ENCODE data around the gene SAFB. TPM values are rescaled to one million over a fixed set of nuclear protein-coding genes. Genes with fewer than 3 reads are reported as not detected.

SAFB gene
- polyA plus RNA-seq, 3 donors: 152 to 176 (median 154) TPM

DNA sequence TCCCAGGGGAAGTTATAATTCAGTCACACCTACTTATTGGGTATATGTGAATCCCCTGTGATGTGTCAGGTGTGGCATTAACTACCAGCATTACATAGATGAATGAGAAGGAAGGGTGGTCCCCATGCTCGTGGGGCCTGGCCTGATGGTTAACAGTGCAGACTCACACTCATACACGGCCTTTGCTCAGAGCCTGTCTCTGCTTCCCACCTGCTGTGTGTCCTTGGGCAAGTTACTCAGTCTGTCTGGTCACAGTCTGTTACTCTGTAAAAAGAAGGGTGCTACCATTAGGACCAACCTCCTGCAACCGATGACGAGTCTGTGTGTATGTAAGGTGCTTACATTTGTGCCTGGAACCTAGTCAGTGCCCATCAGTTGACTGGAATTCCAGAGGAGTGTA, 23.8 kb downstream of the SAFB start:
- no peak for DNase-seq (ENCODE audit: extremely low read depth in 1 of 11, low read depth in 9 of 11, low spot score in 4 of 11)

DNA sequence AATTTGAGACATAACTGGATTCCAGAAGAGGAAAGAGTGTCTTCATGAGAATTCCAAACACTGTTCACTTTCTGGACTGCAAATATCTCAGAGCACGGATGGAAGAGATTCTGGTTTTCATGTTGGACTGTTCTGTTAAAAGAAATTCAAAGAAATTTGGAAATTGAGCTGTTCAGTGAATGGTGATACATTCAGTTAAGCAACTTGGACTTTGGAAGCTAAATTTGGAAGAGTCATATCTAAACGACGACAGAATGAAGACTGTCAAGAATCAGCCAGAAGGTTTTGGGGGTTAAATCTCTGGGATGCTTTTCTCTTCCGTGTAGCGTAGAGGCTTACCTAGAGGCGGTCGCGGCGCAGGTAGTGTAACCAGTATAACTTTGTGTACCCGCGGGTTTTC, 25.6 kb downstream of the SAFB start:
- no peak for DNase-seq (ENCODE audit: extremely low read depth in 1 of 11, low read depth in 9 of 11, low spot score in 4 of 11)

DNA sequence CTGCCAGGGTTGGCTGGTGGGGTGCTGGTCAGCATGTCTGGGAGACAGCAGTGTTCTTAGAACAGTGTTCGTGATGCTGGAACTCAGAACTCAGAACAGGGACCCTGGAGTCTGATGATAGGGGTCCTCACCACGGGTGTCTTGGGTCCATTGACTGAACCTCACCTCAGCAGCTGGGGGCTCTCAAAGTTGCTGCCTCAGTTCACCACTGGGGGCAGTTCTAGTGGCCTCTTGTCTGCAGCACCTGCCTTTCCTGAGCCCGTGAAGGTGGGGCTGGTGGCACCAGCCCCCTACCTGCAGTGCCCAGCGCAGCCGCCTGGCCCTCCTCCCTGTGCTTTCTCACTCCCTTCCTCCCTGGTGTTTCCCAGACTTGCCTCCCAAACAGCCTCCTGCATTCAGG, 28.5 kb downstream of the SAFB start:
- no peak for DNase-seq (ENCODE audit: extremely low read depth in 1 of 11, low read depth in 9 of 11, low spot score in 4 of 11)

DNA sequence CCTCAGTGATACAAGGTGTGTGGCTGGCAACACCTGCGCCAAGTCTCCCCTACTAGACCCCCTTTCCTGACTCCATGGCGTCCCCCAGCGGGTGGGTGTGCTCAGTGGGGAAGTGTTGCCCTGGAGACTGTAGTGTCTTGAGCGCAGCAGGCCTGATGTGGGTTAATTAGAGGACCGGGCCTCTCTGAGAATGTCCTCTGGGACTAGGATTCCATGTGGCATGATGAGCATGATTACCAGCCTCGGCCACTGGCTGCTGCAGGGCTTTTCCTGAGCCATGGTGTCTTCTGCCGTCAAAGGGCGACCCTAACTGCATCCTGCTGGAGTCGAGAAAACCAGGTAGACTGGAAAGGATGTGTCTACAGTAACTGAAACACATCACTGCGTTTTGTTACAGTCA, 29.4 kb downstream of the SAFB start:
- no peak for DNase-seq (ENCODE audit: extremely low read depth in 1 of 11, low read depth in 9 of 11, low spot score in 4 of 11)

DNA sequence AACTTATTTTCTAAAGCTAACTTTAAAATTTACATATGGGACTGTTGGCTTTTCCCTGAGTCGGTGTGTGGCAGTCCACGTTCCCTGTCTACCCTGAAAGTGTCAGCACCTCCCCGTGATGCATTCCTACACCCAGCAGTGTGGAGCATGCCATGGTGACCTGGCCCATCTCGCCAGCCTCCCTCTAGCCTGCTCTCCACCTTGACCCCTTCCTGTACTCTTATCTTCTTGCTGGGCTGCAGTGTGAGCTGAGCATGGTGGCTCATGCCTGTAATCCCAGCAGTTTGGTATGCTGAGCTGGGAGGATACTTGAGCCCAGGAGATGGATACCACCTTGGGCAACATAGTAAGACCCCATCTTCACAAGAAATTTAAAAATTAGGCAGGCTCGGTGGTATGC, 32.0 kb downstream of the SAFB start:
- no peak for DNase-seq (ENCODE audit: extremely low read depth in 1 of 11, low read depth in 9 of 11, low spot score in 4 of 11)

DNA sequence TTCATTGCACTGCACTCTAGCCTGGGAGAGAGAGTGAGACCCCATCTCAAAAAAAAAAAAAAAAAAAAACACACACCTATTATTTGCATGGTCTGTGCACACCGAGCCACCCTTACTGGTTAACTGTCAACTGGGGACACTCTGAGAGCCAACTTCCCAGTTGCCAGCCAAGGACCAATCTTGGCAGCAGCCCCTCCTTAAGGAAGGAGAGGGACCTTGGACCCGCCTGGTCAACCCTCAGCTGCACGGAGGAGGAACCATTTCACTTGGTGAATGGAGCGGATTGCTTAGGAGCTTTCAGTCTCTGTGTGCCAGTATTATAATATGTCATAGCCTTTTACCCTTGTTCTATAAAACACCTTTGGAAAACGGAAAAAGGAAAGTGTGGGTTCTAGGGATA, 32.5 kb downstream of the SAFB start:
- DNase-seq (ENCODE audit: extremely low read depth in 1 of 11, low read depth in 9 of 11, low spot score in 4 of 11): no peak

DNA sequence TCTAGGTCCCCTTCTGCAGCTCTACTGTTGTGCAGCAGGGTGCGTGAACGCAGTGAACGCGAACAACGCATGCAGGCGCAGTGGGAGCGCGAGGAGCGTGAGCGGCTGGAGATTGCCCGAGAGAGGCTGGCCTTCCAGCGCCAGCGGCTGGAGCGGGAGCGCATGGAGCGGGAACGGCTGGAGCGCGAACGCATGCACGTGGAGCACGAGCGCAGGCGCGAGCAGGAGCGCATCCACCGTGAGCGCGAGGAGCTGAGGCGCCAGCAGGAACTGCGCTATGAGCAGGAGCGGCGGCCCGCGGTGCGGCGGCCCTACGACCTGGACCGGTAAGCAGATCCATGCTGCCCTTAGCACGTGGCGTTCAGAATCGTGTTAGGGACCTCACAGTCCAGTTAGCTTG, 38.6 kb downstream of the SAFB start:
- DNase-seq (ENCODE audit: extremely low read depth in 1 of 11, low read depth in 9 of 11, low spot score in 4 of 11): no peak

DNA sequence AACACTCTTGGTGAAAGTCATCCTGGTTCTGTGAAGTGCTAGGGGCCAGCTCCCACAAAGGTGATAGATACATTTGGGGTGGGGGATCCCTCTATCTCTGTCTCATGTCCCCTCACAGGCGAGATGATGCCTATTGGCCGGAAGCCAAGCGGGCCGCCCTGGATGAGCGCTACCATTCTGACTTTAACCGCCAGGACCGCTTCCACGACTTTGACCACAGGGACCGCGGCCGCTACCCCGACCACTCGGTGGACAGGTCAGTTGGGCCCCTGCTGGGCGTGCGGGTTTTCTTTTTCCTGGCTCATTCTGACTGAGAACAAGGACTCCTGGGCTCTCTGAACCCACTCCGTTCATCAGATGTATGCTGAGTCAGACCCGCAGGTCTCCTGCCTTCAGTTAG, 41.0 kb downstream of the SAFB start:
- DNase-seq (ENCODE audit: extremely low read depth in 1 of 11, low read depth in 9 of 11, low spot score in 4 of 11): no peak

DNA sequence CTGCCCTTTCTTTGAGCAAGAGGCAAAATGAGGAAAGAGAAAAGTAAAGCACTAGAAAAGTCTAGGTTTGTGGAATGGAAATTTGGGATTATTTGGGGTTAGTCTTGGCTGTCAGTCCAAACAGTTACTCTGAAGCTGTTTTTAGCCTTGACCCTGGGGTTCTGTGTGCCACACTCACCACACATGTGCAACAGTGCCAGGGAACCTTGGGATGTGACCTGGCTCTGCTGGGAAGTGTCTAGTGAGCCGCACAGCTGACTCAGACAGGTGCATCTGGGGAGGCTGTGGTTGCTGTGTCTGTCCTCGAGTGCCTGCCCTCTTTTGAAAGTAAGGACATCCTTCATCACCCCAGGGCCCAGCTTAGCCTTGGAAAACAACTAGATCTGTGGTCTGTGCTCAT, 41.6 kb downstream of the SAFB start:
- no peak for DNase-seq (ENCODE audit: extremely low read depth in 1 of 11, low read depth in 9 of 11, low spot score in 4 of 11)

DNA sequence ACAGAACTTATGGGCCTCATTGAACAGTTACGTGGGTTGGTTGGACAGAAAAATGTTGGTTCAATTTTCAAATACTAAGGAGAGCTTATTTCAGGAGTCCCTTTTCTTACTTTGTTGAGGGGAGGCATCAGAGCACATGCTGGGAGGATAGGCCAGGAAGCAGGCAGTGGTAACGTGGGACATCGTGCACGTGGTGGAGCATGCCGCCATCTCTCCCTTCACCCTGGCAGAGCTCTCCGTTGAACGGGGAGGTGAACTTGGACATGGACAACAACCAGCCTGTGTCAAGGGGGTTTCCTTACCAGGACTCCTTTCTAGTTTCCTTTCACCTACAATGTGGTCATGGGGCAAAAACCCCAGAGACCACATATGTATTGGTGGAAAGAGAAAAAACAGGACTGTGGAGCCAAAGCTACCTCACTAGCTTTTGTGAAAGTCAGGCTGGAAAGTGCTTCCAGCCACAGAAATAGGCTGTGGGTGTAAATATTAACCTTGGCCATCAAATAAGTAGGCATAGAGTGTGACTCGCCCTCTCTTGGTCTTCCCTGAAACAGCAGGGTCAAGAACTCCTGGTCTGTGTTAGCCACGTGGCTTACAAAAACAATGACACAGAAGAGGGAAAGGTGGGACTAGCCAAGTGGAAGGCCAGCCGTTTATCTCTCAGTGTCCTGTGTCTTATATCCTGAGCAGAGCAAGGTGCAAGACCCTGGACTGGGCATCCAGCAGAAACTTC, 43.1 kb downstream of the SAFB start:
- DNase-seq (ENCODE audit: extremely low read depth in 1 of 11, low read depth in 9 of 11, low spot score in 4 of 11): no peak

DNA sequence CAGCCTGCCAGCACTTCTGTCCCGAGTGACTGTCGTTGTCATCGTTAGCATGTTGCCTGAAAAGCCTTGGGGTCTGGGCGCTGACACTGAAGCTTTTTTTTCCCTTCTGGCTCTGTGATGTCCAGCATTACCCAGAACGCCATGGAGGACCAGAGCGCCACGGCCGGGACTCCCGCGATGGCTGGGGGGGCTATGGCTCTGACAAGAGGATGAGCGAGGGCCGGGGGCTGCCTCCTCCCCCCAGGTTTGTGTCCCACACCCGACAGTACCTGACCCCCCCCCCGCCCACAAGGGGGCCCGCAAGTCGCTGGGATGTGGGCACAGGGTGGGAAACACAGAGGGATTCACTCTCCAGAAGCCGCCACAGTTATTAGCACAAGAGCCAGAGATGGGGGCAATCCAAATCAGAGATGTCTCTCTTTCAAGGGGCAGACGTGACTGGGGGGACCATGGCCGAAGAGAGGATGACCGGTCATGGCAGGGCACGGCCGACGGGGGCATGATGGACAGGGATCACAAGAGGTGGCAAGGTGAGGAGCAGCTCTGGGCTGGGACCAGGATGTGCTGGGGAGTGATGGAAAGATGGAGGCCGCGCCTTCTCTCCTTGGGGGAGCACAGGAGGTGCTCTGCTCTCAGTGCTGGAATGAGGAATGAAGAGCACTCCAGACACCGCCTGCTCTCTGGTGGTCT, 44.2 kb downstream of the SAFB start:
- DNase-seq (ENCODE audit: extremely low read depth in 1 of 11, low read depth in 9 of 11, low spot score in 4 of 11): no peak

DNA sequence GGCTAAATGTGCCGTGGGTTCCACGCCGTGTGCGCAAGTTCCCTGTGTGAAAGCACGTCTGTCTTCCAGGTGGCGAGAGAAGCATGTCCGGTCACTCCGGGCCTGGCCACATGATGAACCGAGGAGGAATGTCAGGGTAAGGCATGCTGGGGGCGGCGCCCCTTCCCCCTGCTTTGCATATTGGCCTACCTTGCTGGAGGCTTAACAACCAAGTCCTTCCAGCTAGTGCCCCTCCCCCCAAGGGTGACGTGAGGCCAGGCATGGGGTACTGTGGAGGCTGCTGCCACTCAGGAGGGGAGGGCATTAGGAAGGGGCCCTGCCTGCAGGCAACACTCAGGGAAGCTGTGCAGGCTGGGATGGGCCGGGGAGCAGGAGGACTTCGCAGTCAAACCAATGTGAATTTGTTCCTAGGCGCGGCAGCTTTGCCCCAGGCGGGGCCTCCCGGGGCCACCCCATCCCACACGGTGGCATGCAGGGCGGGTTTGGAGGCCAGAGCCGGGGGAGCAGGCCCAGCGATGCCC, 44.9 kb downstream of the SAFB start:
- no peak for DNase-seq (ENCODE audit: extremely low read depth in 1 of 11, low read depth in 9 of 11, low spot score in 4 of 11)

DNA sequence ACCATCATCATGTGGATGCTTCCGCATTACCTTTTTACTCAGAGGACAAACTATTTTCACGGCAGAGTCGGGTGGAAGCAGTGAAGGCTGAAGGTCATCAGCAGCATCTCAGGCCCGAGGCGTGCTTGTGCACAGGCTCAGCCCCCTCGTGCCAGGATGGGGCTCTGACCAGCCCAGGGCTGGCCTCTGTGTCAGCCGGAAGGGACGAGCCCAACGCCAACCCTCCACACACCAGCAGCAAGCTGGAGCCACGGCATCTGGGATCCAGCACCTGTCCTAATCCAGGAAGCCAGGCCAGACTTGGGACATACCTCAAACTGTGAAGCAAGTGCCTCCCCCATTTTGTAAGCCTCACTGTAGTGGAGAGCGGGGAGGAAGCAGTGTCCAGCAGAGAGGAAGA, 46.3 kb downstream of the SAFB start:
- DNase-seq (ENCODE audit: extremely low read depth in 1 of 11, low read depth in 9 of 11, low spot score in 4 of 11): no peak

DNA sequence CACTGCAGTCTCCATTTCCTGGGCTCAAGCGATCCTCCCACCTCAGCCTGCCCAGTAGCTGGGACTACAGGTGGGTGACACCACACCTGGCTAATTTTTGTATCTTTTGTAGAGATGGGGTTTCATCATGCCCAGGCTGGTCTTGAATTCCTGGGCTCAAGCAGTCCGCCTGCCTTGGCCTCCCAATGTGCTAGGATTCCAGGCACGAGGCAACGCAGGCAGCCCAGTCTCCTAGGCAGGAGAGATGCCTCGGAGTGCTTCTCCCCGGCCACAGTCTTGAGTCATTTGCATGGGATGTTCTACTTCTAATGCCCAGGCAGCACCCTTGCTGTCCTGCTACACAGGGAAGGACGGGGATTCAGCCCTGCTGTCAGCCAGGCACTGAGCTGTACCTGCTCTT, 48.7 kb downstream of the SAFB start:
- DNase-seq (ENCODE audit: extremely low read depth in 1 of 11, low read depth in 9 of 11, low spot score in 4 of 11): no peak

DNA sequence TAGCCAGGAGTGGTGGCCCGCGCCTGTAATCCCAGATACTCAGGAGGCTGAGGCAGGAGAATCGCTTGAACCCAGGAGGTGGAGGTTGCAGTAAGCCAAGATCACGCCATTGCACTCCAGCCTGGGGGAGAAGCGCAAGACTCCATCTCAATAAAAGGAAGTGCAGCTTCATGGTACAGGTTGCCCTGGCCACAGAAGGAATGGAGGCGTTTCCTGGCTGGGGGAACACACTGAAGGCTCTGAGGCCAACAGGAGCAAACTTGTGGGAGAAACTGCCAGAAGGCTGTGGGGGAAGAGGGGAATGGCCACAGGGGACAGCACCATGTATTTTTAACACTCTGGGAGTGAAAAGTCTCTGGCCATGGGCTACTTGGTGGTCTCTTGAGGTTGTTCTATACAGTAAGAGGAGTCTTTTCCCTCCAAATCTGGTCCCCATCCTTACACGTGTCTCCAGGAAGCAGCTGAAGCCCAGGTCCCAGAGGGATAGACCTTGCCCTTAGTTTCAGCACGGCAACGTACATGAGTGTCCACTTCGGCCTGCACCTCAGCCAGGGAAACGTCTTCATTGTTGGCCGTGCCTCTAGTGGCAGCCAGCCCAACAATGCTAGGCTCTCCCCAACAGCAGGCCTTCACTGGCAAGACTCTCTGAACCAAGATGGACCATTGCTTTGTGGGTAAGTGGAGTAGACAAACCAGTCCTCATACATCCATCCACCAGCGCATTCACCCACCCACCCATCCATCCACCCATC, 50.0 kb downstream of the SAFB start:
- DNase-seq (ENCODE audit: extremely low read depth in 1 of 11, low read depth in 9 of 11, low spot score in 4 of 11): no peak

DNA sequence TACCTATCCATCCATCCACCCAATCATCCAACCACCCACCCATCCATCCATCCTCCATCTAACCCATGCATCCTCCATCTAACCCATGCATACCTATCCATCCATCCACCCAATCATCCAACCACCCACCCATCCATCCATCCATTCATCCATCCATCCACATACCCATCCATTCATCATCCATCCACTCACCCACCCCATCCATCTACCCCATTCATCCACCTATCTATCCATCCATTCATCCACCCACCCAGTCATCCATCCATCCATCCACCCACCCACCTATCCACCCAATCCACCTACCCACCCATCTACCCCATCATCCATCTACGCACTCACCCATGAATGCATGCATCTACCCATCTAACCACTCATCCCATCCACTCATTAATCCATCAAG, 50.9 kb downstream of the SAFB start:
- DNase-seq (ENCODE audit: extremely low read depth in 1 of 11, low read depth in 9 of 11, low spot score in 4 of 11): no peak

DNA sequence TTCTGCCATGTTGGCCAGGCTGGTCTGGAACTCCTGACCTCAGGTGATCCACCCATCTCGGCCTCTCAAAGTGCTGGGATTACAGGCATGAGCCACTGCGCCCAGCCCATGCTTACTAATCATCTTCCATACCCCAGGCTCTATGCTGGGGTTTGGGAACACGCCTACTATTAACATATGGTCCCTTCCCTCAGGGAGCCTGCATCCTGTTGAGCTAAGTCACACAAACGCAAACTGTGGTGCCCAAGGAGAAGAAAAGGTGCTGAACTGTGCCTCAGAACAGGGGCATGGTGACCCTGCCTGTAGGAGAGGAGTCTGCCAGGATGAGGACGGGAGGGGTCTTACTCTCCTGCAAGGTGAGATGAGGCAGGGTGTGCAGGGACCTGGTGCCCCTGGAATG, 51.8 kb downstream of the SAFB start:
- no peak for DNase-seq (ENCODE audit: extremely low read depth in 1 of 11, low read depth in 9 of 11, low spot score in 4 of 11)

DNA sequence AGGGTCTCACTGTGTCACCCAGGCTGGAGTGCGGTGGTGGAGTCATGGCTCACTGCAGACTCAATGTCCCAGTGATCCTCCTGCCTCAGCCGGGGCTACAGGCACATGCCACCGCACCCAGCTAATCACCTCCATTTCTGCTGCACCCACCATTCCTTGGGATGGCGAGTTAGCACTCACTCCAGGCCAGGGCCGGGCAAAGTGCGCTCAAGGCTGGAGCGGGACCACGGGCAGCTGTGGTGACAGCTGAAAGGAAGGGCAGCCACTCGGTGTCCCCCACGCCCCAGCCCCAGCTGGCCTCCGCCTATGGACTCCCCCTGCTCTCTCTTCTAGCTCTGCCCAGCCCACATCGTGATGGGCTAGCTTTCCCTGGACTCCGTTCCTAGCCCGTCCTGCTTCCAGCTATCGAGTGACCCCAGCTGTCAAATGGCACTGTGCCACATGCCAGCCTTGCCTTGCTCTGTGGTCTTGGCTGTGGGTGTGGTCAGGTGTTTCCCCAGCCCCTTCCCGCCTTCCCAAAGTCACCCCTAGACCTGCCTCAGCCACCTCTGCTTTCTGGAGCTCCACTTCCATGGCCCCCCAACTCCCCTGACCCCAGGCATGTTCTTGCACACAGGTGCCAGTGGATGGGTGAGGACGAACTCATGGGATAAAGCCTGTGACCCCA, 53.4 kb downstream of the SAFB start:
- no peak for DNase-seq (ENCODE audit: extremely low read depth in 1 of 11, low read depth in 9 of 11, low spot score in 4 of 11)

DNA sequence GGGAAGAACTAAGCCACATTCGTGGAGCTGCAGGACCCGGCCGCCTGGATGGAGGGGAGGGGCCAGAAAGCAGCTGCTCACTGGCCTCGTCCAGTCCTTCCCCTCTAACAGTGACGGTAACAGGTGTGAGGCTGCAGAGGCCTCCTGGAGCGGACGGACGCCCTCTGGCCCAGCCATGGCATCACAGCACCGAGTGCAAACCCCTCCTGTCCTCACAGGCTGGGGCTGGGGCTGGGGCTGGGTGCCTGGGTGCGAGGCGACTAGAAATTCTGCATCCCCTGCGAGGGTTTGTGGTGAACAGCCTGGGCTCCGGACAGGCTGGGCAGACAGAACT, 53.9 kb downstream of the SAFB start:
- DNase-seq (ENCODE audit: extremely low read depth in 1 of 11, low read depth in 9 of 11, low spot score in 4 of 11): no peak

DNA sequence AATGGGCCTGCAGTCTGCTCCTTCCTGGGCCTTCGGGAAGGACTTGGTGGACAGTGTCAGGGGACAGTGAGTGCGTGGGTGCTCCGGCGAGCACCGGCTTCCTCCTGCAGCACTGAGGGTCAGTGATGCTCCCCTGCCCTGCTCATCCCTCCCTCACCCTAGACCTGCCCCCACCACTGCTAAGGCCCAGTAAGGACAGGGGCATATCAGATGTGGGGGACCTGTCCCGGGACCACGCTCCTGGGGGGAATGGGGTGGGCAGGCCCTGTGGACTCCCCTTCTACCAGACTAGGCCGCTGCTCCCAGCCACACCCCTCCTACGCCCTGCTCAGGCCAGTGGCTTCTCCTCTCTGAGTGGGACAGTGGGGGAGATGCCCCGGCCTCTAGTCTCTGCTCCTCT, 54.3 kb downstream of the SAFB start:
- DNase-seq (ENCODE audit: extremely low read depth in 1 of 11, low read depth in 9 of 11, low spot score in 4 of 11): no peak
